Esophagus squamous epithelium (tissue), 5 donors: Measurements from ENCODE around the gene SLC2A4. TPM values are rescaled to one million over a fixed set of nuclear protein-coding genes. Genes with fewer than 3 reads are reported as not detected.

Source experiments
- DNase-seq: peaks from one replicate; lab custom pipeline; 2025; lab: John Stamatoyannopoulos, UW
- H3K27ac ChIP-seq, 4 donors: fragments of 200-600 bp; sonication (generic); one replicate each; pipeline ENCODE4 v1.5.1; 2016 to 2019; ENCODE audit warnings: mild to moderate bottlenecking in 1 of 4
- H3K27me3 ChIP-seq, 4 donors: fragments of 200-600 bp; sonication (generic); 1 replicate in 3 of 4; 2 replicates in 1 of 4; pipeline versions ENCODE4 v1.5.1 to v1.6.0; 2017 to 2021; ENCODE audit warnings: antibody characterized with exemption in 1 of 4
- H3K36me3 ChIP-seq, 3 donors: fragments of 200-600 bp; sonication (generic); one replicate each; pipeline ENCODE4 v1.5.1; 2016 to 2019
- H3K4me1 ChIP-seq, 3 donors: fragments of 200-600 bp; sonication (generic); one replicate each; pipeline ENCODE4 v1.5.1; 2017 to 2019
- H3K4me3 ChIP-seq, 4 donors: fragments of 200-600 bp; sonication (generic); 1 replicate in 3 of 4; 2 replicates in 1 of 4; pipeline ENCODE4 v1.5.1; 2016 to 2019; ENCODE audit warnings: mild to moderate bottlenecking in 2 of 4, moderate library complexity in 1 of 4
- H3K9me3 ChIP-seq, 3 donors: fragments of 200-600 bp; sonication (generic); one replicate each; pipeline ENCODE4 v1.5.1; 2016 to 2019
- POLR2A ChIP-seq, 4 donors: fragments of 450-650 bp; IDR thresholded peaks; one replicate each; pipeline ENCODE4 v1.6.1; 2017; ENCODE audit warnings: antibody characterized with exemption in 4 of 4, mild to moderate bottlenecking in 4 of 4, moderate library complexity in 3 of 4
- WGBS, 2 donors: methylation state at CpG; one replicate each; pipeline ENCODE4 v1.1.5; 2018; 5-methylcytosine and 5-hydroxymethylcytosine counted together
- intact Hi-C: fragments of 100-400 bp; cut with DNase I; formaldehyde crosslinking; loops from one replicate; pipeline ENCODE4 v1.15.0; 2022
- total RNA-seq, 4 donors: library from RNA; depleted of rRNA; stranded (reverse); fragments of >200 nt; gene quantifications; one replicate each; pipeline ENCODE4 v1.1.0, GENCODE V29; 2016
- TF ChIP-seq, protein P1 (sequence below), 6 experiments: fragments of 450-650 bp in 4 of 6; fragments of 200-600 bp in 2 of 6; sonication (generic) in 2 of 6; IDR thresholded peaks; one replicate each; pipeline ENCODE4 v1.5.1; 2016 to 2019; ENCODE audit warnings: antibody characterized with exemption in 6 of 6, mild to moderate bottlenecking in 4 of 6, moderate library complexity in 4 of 6
- donor health status: DM: yes; HTN: yes; CAD: no.

SLC2A4 gene
- total RNA-seq, 4 donors from 2014 or later = 0.83 to 21.7 (median 2.5) TPM

DNA sequence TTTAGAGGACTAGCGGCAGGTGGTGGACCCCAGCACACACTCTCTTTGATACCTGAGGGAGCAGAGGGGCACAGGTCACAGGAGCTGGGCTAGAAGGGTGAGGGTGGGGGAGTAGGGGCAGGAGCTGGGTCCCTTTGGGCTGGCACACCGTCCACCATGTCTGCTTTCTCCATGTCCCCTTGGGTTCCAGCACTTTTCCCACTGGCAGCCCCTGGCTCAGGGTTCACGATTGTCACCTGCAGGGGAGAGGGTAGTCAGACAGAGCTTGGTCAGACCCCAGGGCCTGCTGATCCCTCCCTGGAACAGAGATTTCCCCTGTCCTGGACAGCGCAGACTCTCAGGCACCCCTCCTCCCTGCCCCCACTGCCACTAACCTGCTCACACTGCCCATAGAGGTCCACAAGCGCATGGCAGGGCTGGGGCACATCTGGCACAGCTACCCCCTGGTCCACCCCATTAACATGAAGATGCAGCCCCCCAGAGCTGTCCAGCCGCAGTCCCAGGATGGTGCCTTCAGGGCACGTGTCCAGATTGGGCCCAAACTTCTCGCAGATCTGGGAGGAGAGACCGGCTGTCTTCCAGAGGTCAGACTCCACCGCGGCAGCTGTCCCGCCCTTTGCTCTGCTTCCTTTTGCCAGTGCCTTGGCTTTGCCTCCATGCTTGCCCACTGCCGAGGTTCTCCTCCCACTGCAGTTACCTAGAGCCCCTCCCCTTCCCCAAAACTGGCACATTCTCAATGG is 36.8 kb downstream of the SLC2A4 start:
- Histone ChIP-seq H3K27ac (no peak overlapping the region), H3K4me3 (no peak overlapping the region), H3K9me3 (no peaks in the 10 kb centered on the region), H3K4me1 (peaks cover 22 to 33% (median 23%) of the 10 kb centered on the region in 3 donors), H3K27me3 (no peaks in the 10 kb centered on the region), H3K36me3 (peaks cover 38 to 79% (median 54%) of the 10 kb centered on the region in 3 donors)
- no peak for TF ChIP-seq POLR2A (IDR thresholded peaks at IDR 0.05)
- TF ChIP-seq, protein P1, sequence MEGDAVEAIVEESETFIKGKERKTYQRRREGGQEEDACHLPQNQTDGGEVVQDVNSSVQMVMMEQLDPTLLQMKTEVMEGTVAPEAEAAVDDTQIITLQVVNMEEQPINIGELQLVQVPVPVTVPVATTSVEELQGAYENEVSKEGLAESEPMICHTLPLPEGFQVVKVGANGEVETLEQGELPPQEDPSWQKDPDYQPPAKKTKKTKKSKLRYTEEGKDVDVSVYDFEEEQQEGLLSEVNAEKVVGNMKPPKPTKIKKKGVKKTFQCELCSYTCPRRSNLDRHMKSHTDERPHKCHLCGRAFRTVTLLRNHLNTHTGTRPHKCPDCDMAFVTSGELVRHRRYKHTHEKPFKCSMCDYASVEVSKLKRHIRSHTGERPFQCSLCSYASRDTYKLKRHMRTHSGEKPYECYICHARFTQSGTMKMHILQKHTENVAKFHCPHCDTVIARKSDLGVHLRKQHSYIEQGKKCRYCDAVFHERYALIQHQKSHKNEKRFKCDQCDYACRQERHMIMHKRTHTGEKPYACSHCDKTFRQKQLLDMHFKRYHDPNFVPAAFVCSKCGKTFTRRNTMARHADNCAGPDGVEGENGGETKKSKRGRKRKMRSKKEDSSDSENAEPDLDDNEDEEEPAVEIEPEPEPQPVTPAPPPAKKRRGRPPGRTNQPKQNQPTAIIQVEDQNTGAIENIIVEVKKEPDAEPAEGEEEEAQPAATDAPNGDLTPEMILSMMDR (IDR thresholded peaks at IDR 0.05) = no peak
- intact Hi-C loops = no loop called here
- 90 to 91% methylated on average over 5 to 8 of the region's 13 CpGs for WGBS, 2 donors
- no peak for DNase-seq

- Histone ChIP-seq H3K27me3 (no peaks in the 10 kb centered on the region), H3K27ac (no peak overlapping the region), H3K4me1 (peaks cover 0 to 12% (median 0%) of the 10 kb centered on the region in 3 donors), H3K9me3 (no peaks in the 10 kb centered on the region), H3K4me3 (no peak overlapping the region), H3K36me3 (peaks cover 40 to 100% (median 58%) of the 10 kb centered on the region in 3 donors)
- 87 to 88% methylated on average over 10 to 14 of the region's 15 CpGs for WGBS, 2 donors
- intact Hi-C loops = no loop called here
- DNase-seq = no peak
- TF ChIP-seq, protein P1 (IDR thresholded peaks at IDR 0.05) = no peak
- no peak for TF ChIP-seq POLR2A (IDR thresholded peaks at IDR 0.05)
Observed at GRCh38 chr17:7321466-7321865, 39.9 kb downstream of the SLC2A4 start.

GRCh38 chr17:7322520-7323194 is 41.1 kb downstream of the SLC2A4 start:
- H3K9me3 ChIP-seq = no peaks in the 10 kb centered on the region
- peaks cover 40 to 98% (median 53%) of the 10 kb centered on the region in 3 donors for H3K36me3 ChIP-seq
- H3K4me3 ChIP-seq = no peak overlapping the region
- intact Hi-C loops = no loop called here
- peaks cover 0 to 15% (median 0%) of the 10 kb centered on the region in 3 donors for H3K4me1 ChIP-seq
- H3K27ac ChIP-seq = no peak overlapping the region
- no peak for DNase-seq
- no peaks in the 10 kb centered on the region for H3K27me3 ChIP-seq
- TF ChIP-seq, protein P1 (IDR thresholded peaks at IDR 0.05) = no peak
- no peak for TF ChIP-seq POLR2A (IDR thresholded peaks at IDR 0.05)
- WGBS, 2 donors = 86 to 88% methylated on average over 7 to 8 of the region's 22 CpGs

DNA sequence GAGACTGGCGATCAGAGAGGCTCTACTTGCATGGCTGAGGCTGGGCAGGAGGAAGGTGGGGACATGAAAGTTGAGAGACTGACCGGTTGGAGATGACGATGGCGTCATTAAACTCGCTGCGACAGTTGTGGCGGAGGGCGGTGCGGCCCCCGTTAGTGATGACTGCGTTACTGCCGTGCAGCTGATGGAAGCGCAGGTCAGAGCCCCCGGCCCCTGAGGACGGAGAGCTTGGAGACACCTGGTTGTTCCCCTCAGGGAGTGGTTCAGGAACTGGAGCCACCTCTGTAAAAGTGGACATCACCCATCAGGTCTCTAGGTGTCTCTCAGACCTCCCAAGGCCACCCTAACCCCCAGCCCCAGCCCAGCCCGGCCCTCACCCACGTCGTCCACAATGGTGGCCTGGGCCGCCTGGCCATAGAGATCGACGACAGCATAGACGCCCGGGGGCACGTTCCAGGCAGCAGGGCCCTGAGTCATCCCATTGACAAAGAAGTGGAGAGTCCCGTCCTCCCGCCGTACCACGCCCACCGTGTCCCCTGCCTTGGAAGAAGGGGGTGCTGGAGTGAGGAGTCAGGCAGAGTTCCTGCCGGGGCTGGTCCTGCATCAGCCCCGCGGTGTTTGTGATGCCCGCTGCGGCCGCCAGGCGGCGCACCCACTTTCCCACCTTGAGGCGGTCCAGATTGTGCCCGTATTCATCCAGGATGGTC is 42.4 kb downstream of the SLC2A4 start:
- no peaks in the 10 kb centered on the region for H3K27me3 ChIP-seq
- WGBS, 2 donors = 82% methylated on average over 7 to 18 of the region's 39 CpGs
- no peak for DNase-seq
- peaks cover 10 to 27% (median 10%) of the 10 kb centered on the region in 3 donors for H3K4me1 ChIP-seq
- H3K4me3 ChIP-seq = no peak overlapping the region
- intact Hi-C loops = no loop called here
- H3K36me3 ChIP-seq = peaks cover 35 to 85% (median 41%) of the 10 kb centered on the region in 3 donors
- H3K9me3 ChIP-seq = no peaks in the 10 kb centered on the region
- no peak overlapping the region for H3K27ac ChIP-seq
- TF ChIP-seq, protein P1 (IDR thresholded peaks at IDR 0.05) = peak; percentile 68 to 90 (median 83)
- TF ChIP-seq POLR2A (IDR thresholded peaks at IDR 0.05) = no peak
